GM10847 (cell line): ENCODE results near the gene MKLN1.

ENCODE experiments used
- POLR2A ChIP-seq: IDR thresholded peaks from 2 replicates; pipeline ENCODE4 v1.6.1; 2011; ENCODE audit not compliant: insufficient read length; ENCODE audit errors: extremely low read depth

The MKLN1 gene

GRCh38 chr7:131359136-131359776 lies 31.6 kb downstream of the MKLN1 start:
- TF ChIP-seq POLR2A = no peak

GRCh38 chr7:131363719-131364118 lies 36.0 kb downstream of the MKLN1 start:
- no peak for TF ChIP-seq POLR2A

DNA sequence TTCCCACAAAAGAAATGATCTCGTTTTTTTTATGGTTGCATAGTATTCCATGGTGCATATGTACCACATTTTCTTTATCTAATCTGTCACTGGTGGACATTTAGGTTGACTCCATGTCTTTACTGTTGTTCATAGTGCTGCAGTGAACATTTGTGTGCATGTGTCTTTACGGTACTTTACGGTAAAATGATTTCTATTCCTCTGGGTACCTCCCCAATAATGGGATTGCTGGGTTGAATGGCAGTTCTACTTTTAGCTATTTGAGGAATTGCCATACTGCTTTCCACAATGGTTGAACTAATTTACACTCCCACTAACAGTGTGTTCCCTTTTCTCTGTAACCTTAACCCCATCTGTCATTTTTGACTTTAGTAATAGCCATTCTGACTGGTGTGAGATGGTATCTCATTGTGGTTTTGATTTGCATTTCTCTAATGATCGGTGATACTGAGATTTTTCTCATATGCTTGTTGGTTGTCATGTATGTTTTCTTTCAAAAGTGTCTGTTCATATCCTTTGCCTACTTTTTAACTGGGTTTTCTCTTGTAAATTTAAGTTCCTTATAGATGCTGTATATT lies 37.2 kb downstream of the MKLN1 start:
- TF ChIP-seq POLR2A = no peak

DNA sequence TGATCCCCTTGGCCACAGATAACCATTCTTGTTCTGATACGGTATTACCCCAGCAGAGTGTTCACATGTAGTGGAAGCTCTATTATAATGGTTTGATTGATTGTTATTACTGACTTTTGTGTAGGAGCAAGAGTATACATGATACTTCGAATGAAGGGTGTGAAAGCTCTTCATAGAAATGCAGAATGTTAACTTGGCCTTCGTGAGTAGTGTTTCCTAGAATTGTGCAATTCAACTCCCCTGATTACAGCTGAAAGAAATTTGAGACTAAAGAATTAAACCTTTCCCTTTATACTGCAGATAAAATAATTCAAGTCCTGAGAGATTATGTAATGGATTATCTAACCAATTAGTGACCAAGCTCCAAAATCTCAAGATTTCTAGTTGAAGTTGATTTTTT lies 38.2 kb downstream of the MKLN1 start:
- no peak for TF ChIP-seq POLR2A

- no peak for TF ChIP-seq POLR2A
These were observed 41.7 kb downstream of the MKLN1 start for GRCh38 chr7:131369354-131369753.

GRCh38 chr7:131370523-131370968 lies 42.9 kb downstream of the MKLN1 start:
- no peak for TF ChIP-seq POLR2A

GRCh38 chr7:131371411-131371810 lies 43.7 kb downstream of the MKLN1 start:
- no peak for TF ChIP-seq POLR2A

DNA sequence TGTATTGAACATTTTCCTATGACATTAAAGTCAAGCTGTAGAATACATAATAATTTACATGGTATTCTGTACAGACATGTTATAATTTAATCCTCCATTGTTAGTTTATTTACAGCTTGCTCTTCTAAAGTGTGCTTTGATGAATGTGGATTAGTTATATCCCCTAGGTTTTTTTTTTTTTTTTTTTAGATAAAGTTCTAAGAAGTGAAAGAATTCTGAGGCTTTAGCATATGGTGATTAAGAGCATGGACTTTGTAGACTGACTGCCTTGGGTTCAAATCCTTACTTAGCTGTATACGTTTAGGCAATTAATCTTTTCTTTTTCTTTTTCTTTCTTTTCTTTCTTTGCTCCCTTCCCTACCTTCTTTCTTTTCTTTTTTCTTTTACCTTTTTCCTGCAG lies 44.9 kb downstream of the MKLN1 start:
- TF ChIP-seq POLR2A = no peak

- no peak for TF ChIP-seq POLR2A
These were observed 47.1 kb downstream of the MKLN1 start for GRCh38 chr7:131374821-131375220.

DNA sequence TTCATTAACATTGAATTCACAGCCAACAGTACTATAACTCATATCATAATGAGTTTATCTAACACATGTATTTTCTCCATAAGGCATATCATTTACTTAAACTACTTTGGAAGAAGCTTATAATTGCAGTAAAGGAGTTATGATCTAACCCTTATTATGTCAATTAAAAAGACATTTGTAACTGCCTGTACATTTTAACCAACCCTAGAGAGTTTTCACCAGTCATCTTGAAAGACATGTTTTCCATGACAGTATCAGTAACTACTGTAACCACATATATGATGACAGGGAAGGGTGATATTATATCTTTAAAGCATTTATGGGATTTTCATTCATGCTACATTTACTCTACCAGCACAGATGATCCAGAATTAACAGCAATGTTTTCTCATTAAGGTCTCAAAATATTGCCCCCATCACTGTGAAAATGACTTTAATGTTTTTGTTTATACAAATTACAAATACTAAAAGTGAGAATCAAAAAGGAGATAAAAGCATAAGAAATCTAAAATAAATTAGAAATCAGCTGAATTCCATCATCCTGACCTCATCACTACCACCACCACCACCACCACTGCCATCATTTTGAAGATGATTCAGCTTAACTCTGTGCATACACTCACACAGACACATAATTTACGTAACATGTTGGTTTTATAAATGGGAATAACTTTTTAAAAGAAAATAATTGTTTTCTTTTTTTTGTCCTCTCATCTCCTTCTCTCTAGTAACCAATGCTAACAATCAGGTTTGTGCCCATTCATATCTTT lies 53.6 kb downstream of the MKLN1 start:
- TF ChIP-seq POLR2A = no peak

DNA sequence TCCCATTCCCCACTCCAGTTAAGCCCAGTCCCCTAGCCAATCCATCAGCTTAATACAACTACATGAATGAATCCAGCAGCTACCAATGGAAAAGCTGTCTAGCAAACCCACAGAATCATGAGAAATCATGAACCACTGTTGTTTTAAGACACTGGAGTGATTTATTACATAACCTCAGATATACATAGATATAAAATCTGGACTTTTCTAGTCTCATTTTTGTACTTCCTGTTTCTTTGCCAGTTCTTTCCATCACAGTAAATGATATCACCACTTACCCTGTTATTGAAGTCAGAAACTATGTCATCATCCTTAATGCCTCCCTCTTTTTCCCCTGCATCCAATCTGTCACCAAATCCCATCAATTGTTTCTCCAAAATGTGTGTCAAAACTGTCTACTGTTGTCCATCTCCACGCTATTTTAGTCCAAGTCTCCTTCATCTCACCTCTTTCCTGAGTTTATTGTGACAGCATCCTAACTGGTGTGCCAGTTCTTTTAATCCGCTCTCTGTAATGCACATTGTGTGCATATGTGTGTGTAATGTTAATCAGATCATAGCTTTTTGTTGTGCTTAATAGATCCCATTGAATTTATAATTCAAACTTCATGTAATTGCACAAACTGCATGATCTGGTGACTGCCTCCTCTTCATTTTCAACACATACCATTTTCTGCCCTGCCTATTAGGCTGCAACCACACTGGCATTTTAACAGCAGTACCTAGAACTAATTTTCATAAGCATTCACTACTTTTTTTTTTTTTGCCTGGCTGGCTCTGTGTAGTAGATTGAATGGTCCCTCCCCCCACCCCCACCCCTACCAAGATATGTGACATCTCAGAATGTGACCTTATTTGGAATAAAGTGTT lies 56.0 kb downstream of the MKLN1 start:
- no peak for TF ChIP-seq POLR2A

- TF ChIP-seq POLR2A = no peak
These were observed 56.6 kb downstream of the MKLN1 start for GRCh38 chr7:131384286-131384635.

DNA sequence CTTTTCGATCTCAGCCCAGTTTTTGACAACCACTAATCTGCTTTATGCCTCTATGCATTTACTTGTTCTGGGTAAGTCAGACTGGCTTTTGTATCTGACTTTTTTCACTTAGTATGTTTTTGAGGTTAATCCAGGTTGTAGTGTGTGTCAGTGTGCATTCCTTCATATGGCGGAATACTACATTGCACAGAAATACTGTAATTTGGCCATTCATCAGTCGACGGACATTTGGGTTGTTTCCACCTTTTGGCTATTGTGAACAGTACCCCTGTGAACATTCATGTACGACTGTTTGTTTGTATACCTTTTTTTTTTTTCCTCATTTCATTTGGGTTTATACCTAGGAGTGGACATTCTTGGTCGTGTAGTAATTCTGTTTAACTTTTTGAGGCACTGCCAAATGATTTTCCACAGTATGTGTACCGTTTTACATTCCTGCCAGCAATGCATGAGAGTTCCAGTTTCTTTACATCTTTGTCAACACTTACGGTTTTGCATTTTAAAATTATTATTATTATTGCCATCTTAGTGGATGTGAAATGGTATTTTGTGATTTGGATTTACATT lies 57.4 kb downstream of the MKLN1 start:
- no peak for TF ChIP-seq POLR2A

DNA sequence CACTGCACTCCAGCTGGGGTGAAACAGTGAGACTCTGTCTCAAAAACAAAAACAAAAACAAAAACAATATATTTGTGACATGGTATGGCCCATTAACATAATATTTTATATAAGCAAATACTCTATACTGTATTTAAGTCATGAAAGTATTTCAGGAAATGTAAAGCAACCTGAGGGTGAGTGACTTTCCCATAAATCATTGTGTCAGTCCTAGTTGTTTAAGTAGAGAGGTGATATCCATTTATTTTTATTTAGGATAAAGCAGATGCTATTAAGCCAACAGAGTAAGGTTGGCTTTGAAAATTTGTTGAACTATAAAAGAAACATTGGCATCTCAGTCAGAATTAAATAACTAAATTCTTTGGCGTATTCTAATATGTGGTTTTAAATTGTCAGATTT lies 60.5 kb downstream of the MKLN1 start:
- no peak for TF ChIP-seq POLR2A

DNA sequence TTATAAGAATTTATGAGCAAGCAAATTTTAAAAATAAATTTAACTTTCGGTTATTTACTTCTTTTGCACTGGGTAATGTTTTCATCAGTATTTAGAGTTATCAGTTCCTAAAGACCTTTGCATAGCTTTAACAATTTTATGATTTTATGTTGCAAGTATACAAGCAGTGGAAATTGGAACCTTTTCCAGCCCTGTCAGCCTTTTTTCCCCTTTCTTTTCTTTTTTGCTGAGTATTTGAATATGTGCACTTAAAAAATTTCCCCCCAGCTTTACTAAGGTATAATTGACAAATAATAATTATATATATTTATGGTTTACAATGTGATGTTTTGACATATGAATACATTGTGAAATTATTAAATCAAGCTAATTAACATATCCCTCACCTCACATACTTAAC lies 62.6 kb downstream of the MKLN1 start:
- TF ChIP-seq POLR2A = no peak

DNA sequence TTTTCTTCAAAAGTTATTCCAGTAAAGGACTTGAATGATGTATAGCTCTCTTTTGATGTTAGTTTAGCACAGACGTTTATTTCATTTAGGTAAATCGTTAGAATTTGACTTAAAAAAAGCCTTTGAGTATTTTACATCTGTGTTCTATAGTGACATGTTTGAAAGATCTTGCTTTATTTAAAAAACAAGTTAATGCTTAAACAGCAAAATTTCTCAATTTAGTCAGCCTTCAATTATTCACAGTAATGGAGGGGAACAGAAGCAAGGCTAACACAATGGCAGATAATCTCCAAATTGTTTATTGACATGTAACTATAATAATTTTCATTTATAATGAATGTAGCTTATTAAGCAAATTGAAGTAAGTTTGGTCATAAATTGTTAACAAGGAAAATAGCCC lies 63.5 kb downstream of the MKLN1 start:
- TF ChIP-seq POLR2A = no peak

- no peak for TF ChIP-seq POLR2A
These were observed 73.1 kb downstream of the MKLN1 start for GRCh38 chr7:131400681-131401176.
